HG02610 (cell line): ENCODE measurements around the gene LTB4R.

Experiments
- ATAC-seq: cut with Tn5 transposase; IDR thresholded peaks from one replicate; pipeline ENCODE4 v1.9.1; 2021; ENCODE audit warnings: mild to moderate bottlenecking, moderate library complexity; ENCODE audit not compliant: unreplicated experiment

LTB4R gene

GRCh38 chr14:24299255-24300191 is 11.8 kb upstream of the LTB4R start, which contains the start of the genes DHRS1 and NOP9:
Gene DHRS1, minus strand, starts transcription at chr14:24299780. Its CDS starts 674 bp downstream, at chr14:24299106.
Gene NOP9, plus strand, starts transcription at chr14:24299850. Its CDS starts 105 bp downstream, at chr14:24299955.
- ATAC-seq: peak; percentile 52

GRCh38 chr14:24300326-24300980 is 10.8 kb upstream of the LTB4R start:
- ATAC-seq: no peak

- ATAC-seq: no peak
These were observed 7.3 kb upstream of the LTB4R start for GRCh38 chr14:24304019-24304387.

- ATAC-seq: no peak
These were observed 4.1 kb upstream of the LTB4R start for GRCh38 chr14:24307156-24307574.

GRCh38 chr14:24307575-24308341 is 3.5 kb upstream of the LTB4R start, which contains the start of gene CIDEB:
Gene CIDEB, minus strand, starts transcription at chr14:24307977. Its CDS starts 119 bp downstream, at chr14:24307858.
- ATAC-seq: peak; percentile 29

GRCh38 chr14:24308342-24309124 is 2.8 kb upstream of the LTB4R start:
- ATAC-seq: no peak

GRCh38 chr14:24309538-24310264 is 1.6 kb upstream of the LTB4R start, which contains the start of gene LTB4R2:
Gene LTB4R2, plus strand, starts transcription at chr14:24310140. Its CDS starts 525 bp downstream, at chr14:24310665.
- no peak for ATAC-seq

GRCh38 chr14:24310265-24310645 is 1.0 kb upstream of the LTB4R start:
- no peak for ATAC-seq

GRCh38 chr14:24311837-24312615 is 724 bp downstream of the LTB4R start:
- no peak for ATAC-seq

- ATAC-seq: no peak
These were observed 1.6 kb downstream of the LTB4R start for GRCh38 chr14:24312736-24313507.

GRCh38 chr14:24313913-24314312 is 2.6 kb downstream of the LTB4R start:
- ATAC-seq: no peak

- no peak for ATAC-seq
These were observed 3.3 kb downstream of the LTB4R start for GRCh38 chr14:24314377-24315193.

GRCh38 chr14:24315243-24315806 is 4.0 kb downstream of the LTB4R start:
- no peak for ATAC-seq

GRCh38 chr14:24315807-24316596 is 4.7 kb downstream of the LTB4R start:
- ATAC-seq: no peak

- no peak for ATAC-seq
These were observed 5.3 kb downstream of the LTB4R start for GRCh38 chr14:24316597-24316950.
